Muscle of leg (tissue), 11 donors: ENCODE data around the gene APEH. TPM values are rescaled to one million over a fixed set of nuclear protein-coding genes. Genes with fewer than 3 reads are reported as not detected.
"Not testable (repeated sequence)": the region's sequence is repeated elsewhere in the genome, so short reads cannot be mapped to it uniquely, and the experiment has no call there.

Source experiments
- DNase-seq: peaks from one replicate; pipeline ENCODE4 v3.0.0; 2013
- H3K27ac ChIP-seq: one replicate; pipeline ENCODE4 v1.5.1; 2013; ENCODE audit warnings: mild to moderate bottlenecking, low read length, control low read depth
- H3K27me3 ChIP-seq: one replicate; pipeline ENCODE4 v1.6.1; 2013; ENCODE audit warnings: low read length; ENCODE audit not compliant: control insufficient read depth, insufficient read depth
- H3K36me3 ChIP-seq: one replicate; pipeline ENCODE4 v1.6.1; 2013; ENCODE audit warnings: low read length; ENCODE audit not compliant: control insufficient read depth, insufficient read depth
- H3K4me1 ChIP-seq: one replicate; pipeline ENCODE4 v1.6.1; 2013; ENCODE audit warnings: low read length; ENCODE audit not compliant: control insufficient read depth, insufficient read depth
- H3K4me3 ChIP-seq: one replicate; pipeline ENCODE4 v1.5.1; 2013; ENCODE audit warnings: low read length, control low read depth
- H3K9me3 ChIP-seq: replicated peaks from 2 replicates; pipeline ENCODE4 v1.6.1; 2013; ENCODE audit warnings: low read depth, low read length; ENCODE audit not compliant: control insufficient read depth
- WGBS: methylation state at CpG from one replicate; pipeline ENCODE4 v1.1.5; 2013; ENCODE audit warnings: missing lambda C conversion rate; ENCODE audit not compliant: insufficient coverage; 5-methylcytosine and 5-hydroxymethylcytosine counted together
- polyA plus RNA-seq, 8 donors: library from polyadenylated mRNA; unstranded; fragments of 120-200 nt; gene quantifications; one replicate each; pipeline versions ENCODE4 v1.2.1 to v1.2.3, GENCODE V29; 2013; ENCODE audit warnings: inconsistent platforms in 1 of 8, low replicate concordance in 1 of 8; ENCODE audit not compliant: insufficient read length in 8 of 8, insufficient read depth in 1 of 8
- total RNA-seq: library from RNA; stranded (reverse); fragments of 120-200 nt; gene quantifications from one replicate; pipeline ENCODE4 v1.2.4, GENCODE V29; 2013

The APEH gene
- total and polyA plus RNA-seq, 9 donors: 53.6 to 71.3 (median 60.5) TPM

GRCh38 chr3:49680493-49681231, 6.5 kb downstream of the APEH start:
- DNase-seq: no peak
- no peak overlapping the region for H3K27ac ChIP-seq
- H3K4me3 ChIP-seq: no peak overlapping the region
- peaks cover 88% of the 10 kb centered on the region for H3K36me3 ChIP-seq
- WGBS: 82% methylated on average over 6 of the region's 7 CpGs
- H3K9me3 ChIP-seq: no peaks in the 10 kb centered on the region
- H3K27me3 ChIP-seq: peaks cover 15% of the 10 kb centered on the region
- no peaks in the 10 kb centered on the region for H3K4me1 ChIP-seq

GRCh38 chr3:49681232-49681522, 7.0 kb downstream of the APEH start:
- WGBS: 100% methylated on average over 1 of the region's 2 CpGs
- H3K4me1 ChIP-seq: peaks cover under 1% of the 10 kb centered on the region
- no peak for DNase-seq
- H3K27ac ChIP-seq: no peak overlapping the region
- peaks cover 18% of the 10 kb centered on the region for H3K27me3 ChIP-seq
- H3K36me3 ChIP-seq: peaks cover 83% of the 10 kb centered on the region
- H3K4me3 ChIP-seq: no peak overlapping the region
- no peaks in the 10 kb centered on the region for H3K9me3 ChIP-seq

- H3K27me3 ChIP-seq: peaks cover 22% of the 10 kb centered on the region
- DNase-seq: no peak
- WGBS: 89% methylated on average over 3 of the region's 4 CpGs
- no peak overlapping the region for H3K27ac ChIP-seq
- H3K4me1 ChIP-seq: peaks cover 4% of the 10 kb centered on the region
- H3K36me3 ChIP-seq: peaks cover 79% of the 10 kb centered on the region
- no peaks in the 10 kb centered on the region for H3K9me3 ChIP-seq
- H3K4me3 ChIP-seq: no peak overlapping the region
These were observed 7.4 kb downstream of the APEH start for GRCh38 chr3:49681543-49681942.

- H3K27me3 ChIP-seq: peaks cover 32% of the 10 kb centered on the region
- WGBS: 93% methylated on average over 2 of the region's 6 CpGs
These were observed 9.0 kb downstream of the APEH start for GRCh38 chr3:49683162-49683561.

GRCh38 chr3:49684453-49684852, 10.3 kb downstream of the APEH start:
- peaks cover 50% of the 10 kb centered on the region for H3K36me3 ChIP-seq

More at GRCh38 chr3:49683162-49683561, 9.0 kb downstream of the APEH start:
- DNase-seq: no peak
- H3K4me3 ChIP-seq: no peak overlapping the region
- H3K36me3 ChIP-seq: peaks cover 63% of the 10 kb centered on the region
- peaks cover 6% of the 10 kb centered on the region for H3K4me1 ChIP-seq
- H3K27ac ChIP-seq: no peak overlapping the region
- H3K9me3 ChIP-seq: no peaks in the 10 kb centered on the region

GRCh38 chr3:49685103-49685502, 11.0 kb downstream of the APEH start:
- not testable (repeated sequence) for H3K4me3 ChIP-seq, H3K9me3 ChIP-seq, H3K27ac ChIP-seq, DNase-seq
- peaks cover 14% of the 10 kb centered on the region for H3K4me1 ChIP-seq
- H3K36me3 ChIP-seq: peaks cover 44% of the 10 kb centered on the region
- 78% methylated on average over 1 of the region's 10 CpGs for WGBS
- peaks cover 32% of the 10 kb centered on the region for H3K27me3 ChIP-seq

More at GRCh38 chr3:49684453-49684852, 10.3 kb downstream of the APEH start:
- H3K4me1 ChIP-seq: peaks cover 12% of the 10 kb centered on the region
- H3K9me3 ChIP-seq, H3K4me3 ChIP-seq, H3K27ac ChIP-seq, DNase-seq: not testable (repeated sequence)
- WGBS: 86% methylated on average over 1 of the region's 2 CpGs
- peaks cover 32% of the 10 kb centered on the region for H3K27me3 ChIP-seq

GRCh38 chr3:49685846-49686245, 11.7 kb downstream of the APEH start:
- H3K27ac ChIP-seq, DNase-seq, H3K4me3 ChIP-seq, H3K9me3 ChIP-seq: not testable (repeated sequence)
- H3K27me3 ChIP-seq: peaks cover 32% of the 10 kb centered on the region
- H3K36me3 ChIP-seq: peaks cover 36% of the 10 kb centered on the region
- peaks cover 20% of the 10 kb centered on the region for H3K4me1 ChIP-seq
- WGBS: 11% methylated on average over 30 of the region's 36 CpGs

GRCh38 chr3:49686346-49686745, 12.2 kb downstream of the APEH start:
- under 1% methylated on average over 14 of the region's 29 CpGs for WGBS
- H3K9me3 ChIP-seq, DNase-seq, H3K27ac ChIP-seq, H3K4me3 ChIP-seq: not testable (repeated sequence)
- H3K36me3 ChIP-seq: peaks cover 31% of the 10 kb centered on the region
- peaks cover 32% of the 10 kb centered on the region for H3K27me3 ChIP-seq
- peaks cover 25% of the 10 kb centered on the region for H3K4me1 ChIP-seq

- WGBS: 6% methylated on average over 40 of the region's 44 CpGs
- H3K27me3 ChIP-seq: peaks cover 32% of the 10 kb centered on the region
These were observed 12.7 kb downstream of the APEH start for GRCh38 chr3:49686769-49687423.

GRCh38 chr3:49687424-49687795, 13.3 kb downstream of the APEH start:
- not testable (repeated sequence) for DNase-seq, H3K4me3 ChIP-seq, H3K9me3 ChIP-seq, H3K27ac ChIP-seq
- peaks cover 26% of the 10 kb centered on the region for H3K4me1 ChIP-seq
- H3K36me3 ChIP-seq: peaks cover 21% of the 10 kb centered on the region
- peaks cover 32% of the 10 kb centered on the region for H3K27me3 ChIP-seq
- 89% methylated on average over 6 of the region's 12 CpGs for WGBS

More at GRCh38 chr3:49686769-49687423, 12.7 kb downstream of the APEH start:
- Histone ChIP-seq H3K36me3 (peaks cover 26% of the 10 kb centered on the region), H3K4me1 (peaks cover 26% of the 10 kb centered on the region)
- not testable (repeated sequence) for H3K4me3 ChIP-seq, H3K9me3 ChIP-seq, H3K27ac ChIP-seq
- peak; percentile 45 for DNase-seq
